K562 (cell line): ENCODE measurements around the gene SAP25. TPM values are rescaled to one million over a fixed set of nuclear protein-coding genes. Genes with fewer than 3 reads are reported as not detected.

Experiments
- ATAC-seq: fragments of 200-7000 bp; cut with Tn5 transposase; 3 replicates; pipeline ENCODE4 v1.9.1; 2020; ENCODE audit warnings: moderate library complexity
- BruUV-seq: library from RNA; stranded (reverse); fragments of 400-500 nt; replicated peaks from 2 replicates; lab custom pipeline; 2021; lab: Mats Ljungman, UMichigan
- CTCF ChIA-PET: fragments of 300-600 bp; formaldehyde crosslinking; extraction: SDS; loops from one replicate; lab custom pipeline; 2021; ENCODE audit warnings: low intra/inter-chr PET ratio; lab: Yijun Ruan, JAX
- POLR2A ChIA-PET: fragments of 300-600, 350-650 bp; sonication (Branson Sonifier 250); formaldehyde crosslinking; extraction: SDS; loops from one replicate; lab custom pipeline; 2021; ENCODE audit warnings: antibody characterized with exemption, inconsistent platforms; lab: Yijun Ruan, JAX
- DNase-seq, 4 experiments: peaks; one replicate each; pipeline versions ENCODE4 v3.0.0 to v3.0.0-alpha.2; 2011 to 2018; ENCODE audit warnings: low spot score in 3 of 4, mixed read lengths in 3 of 4; ENCODE audit errors: extremely low read depth in 1 of 4
- FAIRE-seq: peaks from 2 replicates; lab custom pipeline; 2011; peaks lifted over from hg19 to GRCh38; lab: Jason Lieb, UNC
- H2AFZ ChIP-seq: 2 replicates; pipeline ENCODE4 v1.6.0; 2011; ENCODE audit warnings: low read depth, low read length, control low read depth, inconsistent platforms
- H3K27ac ChIP-seq: fragments of 200-600 bp; 3 replicates; pipeline ENCODE4 v1.8.0; 2011; ENCODE audit warnings: low read depth, mild to moderate bottlenecking, control low read depth, inconsistent platforms, low read length, moderate library complexity, mixed read lengths; ENCODE audit errors: extremely low read depth
- H3K27me3 ChIP-seq, 2 experiments: fragments of 300-600 bp in 1 of 2; 2 replicates in 1 of 2; 3 replicates in 1 of 2; pipeline versions ENCODE4 v1.6.0 to v1.8.0; 2011; ENCODE audit warnings: inconsistent platforms in 2 of 2, low read length in 2 of 2, mild to moderate bottlenecking in 1 of 2, mixed read lengths in 1 of 2, moderate library complexity in 1 of 2; ENCODE audit not compliant: control insufficient read depth in 2 of 2, insufficient read depth in 2 of 2
- H3K36me3 ChIP-seq: fragments of 300-600 bp; 3 replicates; pipeline ENCODE4 v1.8.0; 2011; ENCODE audit warnings: mild to moderate bottlenecking, low read length, inconsistent platforms; ENCODE audit not compliant: control insufficient read depth, insufficient read depth
- H3K4me1 ChIP-seq, 2 experiments: fragments of 200-600 bp in 1 of 2; replicated peaks in 1 of 2; 2 replicates in 1 of 2; 3 replicates in 1 of 2; pipeline versions ENCODE4 v1.5.1 to v1.8.0; 2011; ENCODE audit warnings: inconsistent platforms in 2 of 2, low read length in 2 of 2, mild to moderate bottlenecking in 1 of 2, mixed read lengths in 1 of 2, moderate library complexity in 1 of 2; ENCODE audit not compliant: control insufficient read depth in 2 of 2, insufficient read depth in 2 of 2
- H3K4me2 ChIP-seq: 2 replicates; pipeline ENCODE4 v1.6.1; 2011; ENCODE audit warnings: low read length, control low read depth, inconsistent platforms, mixed read lengths; ENCODE audit not compliant: insufficient read depth
- H3K4me3 ChIP-seq: fragments of 200-600 bp; sonication (generic), shearing (Covaris generic); 2 replicates; pipeline ENCODE4 v1.5.1; 2016; ENCODE audit warnings: control low read depth, inconsistent platforms
- H3K79me2 ChIP-seq: fragments of 200-600 bp; 3 replicates; pipeline ENCODE4 v1.8.0; 2011; ENCODE audit warnings: low read length, inconsistent platforms; ENCODE audit not compliant: control insufficient read depth, insufficient read depth
- H3K9ac ChIP-seq, 2 experiments: 2 replicates each; pipeline versions ENCODE4 v1.6.0 to v1.6.1; 2011; ENCODE audit warnings: low read depth in 2 of 2, low read length in 2 of 2, control low read depth in 1 of 2, inconsistent platforms in 1 of 2, mild to moderate bottlenecking in 1 of 2, mixed read lengths in 1 of 2; ENCODE audit not compliant: insufficient read depth in 1 of 2
- H3K9me1 ChIP-seq: one replicate; pipeline ENCODE4 v1.6.0; 2011; ENCODE audit warnings: inconsistent platforms, mild to moderate bottlenecking, low read length, moderate library complexity; ENCODE audit not compliant: control insufficient read depth, insufficient read depth
- H3K9me3 ChIP-seq: replicated peaks from 2 replicates; pipeline ENCODE4 v1.5.1; 2011; ENCODE audit warnings: low read depth, low read length, inconsistent platforms; ENCODE audit not compliant: control insufficient read depth, insufficient read depth
- H4K20me1 ChIP-seq: replicated peaks from 2 replicates; pipeline ENCODE4 v1.6.1; 2011; ENCODE audit warnings: low read length, inconsistent platforms, mixed read lengths; ENCODE audit not compliant: control insufficient read depth, insufficient read depth
- ETV1 ChIP-seq: fragments of 450-650 bp; conservative IDR thresholded peaks from 2 replicates; pipeline ENCODE4 v1.6.1; 2016; ENCODE audit warnings: missing genetic modification characterization, control low read depth, low read depth, missing compliant biosample characterization
- HMBOX1 ChIP-seq: sonication (generic); IDR thresholded peaks from 2 replicates; pipeline ENCODE4 v1.6.1; 2016
- KLF16 ChIP-seq: IDR thresholded peaks from 2 replicates; pipeline ENCODE4 v1.6.1; 2016; ENCODE audit warnings: antibody characterized with exemption
- LCOR ChIP-seq: sonication (generic); formaldehyde crosslinking; IDR thresholded peaks from 2 replicates; pipeline ENCODE4 v1.8.0; 2022; ENCODE audit warnings: mild to moderate bottlenecking, missing genetic modification reagents
- MCM3 ChIP-seq: fragments of 450-650 bp; IDR thresholded peaks from 2 replicates; pipeline ENCODE4 v1.6.1; 2016
- MEF2A ChIP-seq: IDR thresholded peaks from 2 replicates; pipeline ENCODE4 v1.6.1; 2011; ENCODE audit warnings: low read depth, mild to moderate bottlenecking, low read length, moderate library complexity; ENCODE audit not compliant: control insufficient read depth
- MYNN ChIP-seq, 2 experiments: sonication (generic); formaldehyde crosslinking in 1 of 2; IDR thresholded peaks; 2 replicates each; pipeline versions ENCODE4 v1.5.0 to v1.6.1; 2016 to 2020; ENCODE audit warnings: antibody characterized with exemption in 1 of 2, missing genetic modification reagents in 1 of 2
- SMC3 ChIP-seq: conservative IDR thresholded peaks from 2 replicates; pipeline ENCODE4 v1.6.1; 2011; ENCODE audit warnings: low read depth, low read length, improper control_type of control experiment; ENCODE audit not compliant: insufficient read depth
- SP2 ChIP-seq: IDR thresholded peaks from 2 replicates; pipeline ENCODE4 v1.6.1; 2011; ENCODE audit warnings: mild to moderate bottlenecking, low read depth, low read length, moderate library complexity; ENCODE audit not compliant: poor library complexity, severe bottlenecking; ENCODE audit errors: extremely low read depth
- ZKSCAN1 ChIP-seq: fragments of 150-350 bp; IDR thresholded peaks from 2 replicates; pipeline ENCODE4 v1.6.1; 2016; ENCODE audit warnings: low read depth, low read length
- ZNF318 ChIP-seq, 2 experiments: fragments of 450-650 bp; IDR thresholded peaks; 2 replicates each; pipeline ENCODE4 v1.6.1; 2016; ENCODE audit warnings: mild to moderate bottlenecking in 2 of 2, borderline replicate concordance in 1 of 2, low read depth in 1 of 2, moderate library complexity in 1 of 2
- ZNF76 ChIP-seq: fragments of 250-450 bp; sonication (Bioruptor Pico); IDR thresholded peaks from 2 replicates; pipeline ENCODE4 v1.4.0; 2020; ENCODE audit warnings: mild to moderate bottlenecking, moderate library complexity, borderline replicate concordance
- WGBS: fragments of 100-300 bp; shearing (Covaris generic); methylation state at CpG from one replicate; pipeline ENCODE4 v1.1.6; 2016; ENCODE audit warnings: low coverage, mixed read lengths; ENCODE audit not compliant: insufficient coverage; ENCODE audit errors: missing lambda C conversion rate; 5-methylcytosine and 5-hydroxymethylcytosine counted together
- in situ Hi-C: fragments of 300-500 bp; cut with MboI; formaldehyde crosslinking; loops from 4 replicates; pipeline ENCODE4 v1.15.0; 2018; ENCODE audit warnings: inconsistent platforms, mixed read lengths
- intact Hi-C: fragments of 100-400 bp; cut with micrococcal nuclease; formaldehyde crosslinking; loops from 2 replicates; pipeline ENCODE4 v1.14.2; 2022
- polyA plus RNA-seq, 8 experiments: library from polyadenylated mRNA; depleted of rRNA in 4 of 8; stranded (reverse) in 5 of 8; unstranded in 3 of 8; fragments of >200 nt; fragmentation: Nextera tagmentation in 2 of 8; fragmentation: Illumina TruSeq in 1 of 8; extraction: Ambion mirVana in 2 of 8; extraction: Trizol in 1 of 8; gene quantifications; 2 replicates each; pipeline versions ENCODE4 v1.2.1 to v1.2.3, GENCODE V29; 2011 to 2014; ENCODE audit warnings: inconsistent platforms in 1 of 8, missing spikeins in 1 of 8
- total RNA-seq, 7 experiments: library from RNA; depleted of rRNA in 6 of 7; stranded (reverse); fragments of >200 nt in 6 of 7; fragmentation: Illumina TruSeq in 2 of 7; extraction: Trizol in 2 of 7; gene quantifications; 2 replicates each; pipeline versions ENCODE4 v1.2.1 to v1.2.3, GENCODE V29; 2011 to 2021; ENCODE audit warnings: low replicate concordance in 1 of 7
- TF ChIP-seq, protein P1 (sequence below): IDR thresholded peaks from 2 replicates; pipeline ENCODE4 v1.6.1; 2012; ENCODE audit warnings: low read depth, low read length, improper control_type of control experiment, borderline replicate concordance

Gene SAP25
- total and polyA plus RNA-seq, 9 of the 15 experiments (the other 6 are each of a cell fraction or from before 2014, with no cell fraction given) = 0.13 to 5.3 (median 0.78) TPM; not detected in 1

DNA sequence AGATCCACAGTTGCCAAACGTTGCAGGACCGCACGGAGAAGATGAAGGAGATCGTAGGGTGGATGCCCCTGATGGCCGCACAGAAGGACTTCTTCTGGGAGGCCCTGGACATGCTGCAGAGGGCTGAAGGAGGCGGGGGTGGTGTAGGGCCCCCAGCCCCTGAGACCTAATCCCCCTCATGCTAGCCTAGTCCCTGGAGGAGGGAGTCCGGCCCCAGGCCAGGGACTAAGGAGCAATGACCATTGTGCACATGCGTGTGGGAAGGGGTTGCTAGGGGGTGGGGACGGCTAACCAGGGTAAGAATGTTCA is 27.0 kb upstream of the SAP25 start:
- H4K20me1 ChIP-seq = no peaks in the 10 kb centered on the region
- intact Hi-C loops (no loop called here), in situ Hi-C loops (no loop called here)
- WGBS = 68% methylated on average over 9 of the region's 9 CpGs
- H3K79me2 ChIP-seq = peaks cover 5% of the 10 kb centered on the region; the same call in 1 of the 3 replicates
- H3K27me3 ChIP-seq = no peaks in the 10 kb centered on the region
- H3K9me1 ChIP-seq = peaks cover 5% of the 10 kb centered on the region
- FAIRE-seq (no peak), DNase-seq (no peak), ATAC-seq (no peak)
- no peaks in the 10 kb centered on the region for H3K9me3 ChIP-seq
- no peaks in the 10 kb centered on the region for H3K36me3 ChIP-seq
- CTCF ChIA-PET = no interaction called here
- no peak overlapping the region for H2AFZ ChIP-seq
- no peak overlapping the region for H3K4me3 ChIP-seq
- no TSS peak for BruUV-seq
- no peak overlapping the region for H3K27ac ChIP-seq
- no peak overlapping the region for H3K9ac ChIP-seq
- H3K4me2 ChIP-seq = no peak overlapping the region
- peaks cover 31 to 57% of the 10 kb centered on the region in 2 experiments for H3K4me1 ChIP-seq
- POLR2A ChIA-PET = no interaction called here
- TF ChIP-seq HMBOX1 (no peak), SMC3 (no peak), MYNN (IDR thresholded peaks at IDR 0.05) (no peak), MYNN (CRISPR knock-in tag; IDR thresholded peaks at IDR 0.05) (no peak), SP2 (no peak), MCM3 (no peak), KLF16 (no peak), ZKSCAN1 (no peak), ZNF318 (IDR thresholded peaks at IDR 0.05; ENCODE audit: borderline replicate concordance in 1 of 2, low read depth in 1 of 2) (no peak), ETV1 (tag) (no peak), LCOR (CRISPR knock-in tag) (no peak), MEF2A (no peak), ZNF76 (CRISPR knock-in tag) (no peak)
- TF ChIP-seq, protein P1, sequence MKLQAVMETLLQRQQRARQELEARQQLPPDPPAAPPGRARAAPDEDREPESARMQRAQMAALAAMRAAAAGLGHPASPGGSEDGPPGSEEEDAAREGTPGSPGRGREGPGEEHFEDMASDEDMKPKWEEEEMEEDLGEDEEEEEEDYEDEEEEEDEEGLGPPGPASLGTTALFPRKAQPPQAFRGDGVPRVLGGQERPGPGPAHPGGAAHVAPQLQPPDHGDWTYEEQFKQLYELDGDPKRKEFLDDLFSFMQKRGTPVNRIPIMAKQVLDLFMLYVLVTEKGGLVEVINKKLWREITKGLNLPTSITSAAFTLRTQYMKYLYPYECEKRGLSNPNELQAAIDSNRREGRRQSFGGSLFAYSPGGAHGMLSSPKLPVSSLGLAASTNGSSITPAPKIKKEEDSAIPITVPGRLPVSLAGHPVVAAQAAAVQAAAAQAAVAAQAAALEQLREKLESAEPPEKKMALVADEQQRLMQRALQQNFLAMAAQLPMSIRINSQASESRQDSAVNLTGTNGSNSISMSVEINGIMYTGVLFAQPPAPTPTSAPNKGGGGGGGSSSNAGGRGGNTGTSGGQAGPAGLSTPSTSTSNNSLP = no peak
